Osteocyte (in vitro differentiated cells): ENCODE results near the gene CD177. TPM values are rescaled to one million over a fixed set of nuclear protein-coding genes. Genes with fewer than 3 reads are reported as not detected.

ENCODE experiments used
- DNase-seq: peaks from one replicate; pipeline ENCODE4 v3.0.0; 2021; ENCODE audit warnings: mixed read lengths; ENCODE audit not compliant: unreplicated experiment; ENCODE audit errors: extremely low spot score
- H3K27ac Mint-ChIP-seq: one replicate; pipeline ENCODE4 v1.8.0; 2021; ENCODE audit warnings: mild to moderate bottlenecking, mixed read lengths; ENCODE audit not compliant: unreplicated experiment
- H3K27me3 Mint-ChIP-seq: one replicate; pipeline ENCODE4 v1.8.0; 2021; ENCODE audit warnings: mixed read lengths; ENCODE audit not compliant: unreplicated experiment
- H3K36me3 Mint-ChIP-seq: one replicate; pipeline ENCODE4 v1.8.0; 2021; ENCODE audit warnings: mixed read lengths; ENCODE audit not compliant: unreplicated experiment
- H3K4me1 Mint-ChIP-seq: one replicate; pipeline ENCODE4 v1.8.0; 2021; ENCODE audit warnings: mixed read lengths; ENCODE audit not compliant: unreplicated experiment
- H3K4me3 Mint-ChIP-seq: one replicate; pipeline ENCODE4 v1.8.0; 2021; ENCODE audit warnings: mild to moderate bottlenecking, moderate library complexity, mixed read lengths; ENCODE audit not compliant: unreplicated experiment
- H3K9me3 Mint-ChIP-seq: one replicate; pipeline ENCODE4 v1.8.0; 2021; ENCODE audit warnings: mixed read lengths; ENCODE audit not compliant: unreplicated experiment
- long read RNA-seq: library from polyadenylated mRNA; unstranded; transcript quantifications from one replicate; pipeline ENCODE4 v2.0.0, GENCODE V29; 2021
- total RNA-seq: library from RNA; stranded (reverse); gene quantifications from 2 replicates; pipeline ENCODE4 v1.2.1, GENCODE V29; 2021
- TF ChIP-seq, protein P1 (sequence below): fragments of 200-600 bp; sonication (generic); IDR thresholded peaks from 2 replicates; pipeline ENCODE4 v1.5.0; 2021; ENCODE audit warnings: antibody characterized with exemption, mild to moderate bottlenecking, moderate library complexity

CD177 gene, protein sequence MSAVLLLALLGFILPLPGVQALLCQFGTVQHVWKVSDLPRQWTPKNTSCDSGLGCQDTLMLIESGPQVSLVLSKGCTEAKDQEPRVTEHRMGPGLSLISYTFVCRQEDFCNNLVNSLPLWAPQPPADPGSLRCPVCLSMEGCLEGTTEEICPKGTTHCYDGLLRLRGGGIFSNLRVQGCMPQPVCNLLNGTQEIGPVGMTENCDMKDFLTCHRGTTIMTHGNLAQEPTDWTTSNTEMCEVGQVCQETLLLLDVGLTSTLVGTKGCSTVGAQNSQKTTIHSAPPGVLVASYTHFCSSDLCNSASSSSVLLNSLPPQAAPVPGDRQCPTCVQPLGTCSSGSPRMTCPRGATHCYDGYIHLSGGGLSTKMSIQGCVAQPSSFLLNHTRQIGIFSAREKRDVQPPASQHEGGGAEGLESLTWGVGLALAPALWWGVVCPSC
- total RNA-seq = not detected in 2 replicates
- long read RNA-seq = 0 reads

DNA sequence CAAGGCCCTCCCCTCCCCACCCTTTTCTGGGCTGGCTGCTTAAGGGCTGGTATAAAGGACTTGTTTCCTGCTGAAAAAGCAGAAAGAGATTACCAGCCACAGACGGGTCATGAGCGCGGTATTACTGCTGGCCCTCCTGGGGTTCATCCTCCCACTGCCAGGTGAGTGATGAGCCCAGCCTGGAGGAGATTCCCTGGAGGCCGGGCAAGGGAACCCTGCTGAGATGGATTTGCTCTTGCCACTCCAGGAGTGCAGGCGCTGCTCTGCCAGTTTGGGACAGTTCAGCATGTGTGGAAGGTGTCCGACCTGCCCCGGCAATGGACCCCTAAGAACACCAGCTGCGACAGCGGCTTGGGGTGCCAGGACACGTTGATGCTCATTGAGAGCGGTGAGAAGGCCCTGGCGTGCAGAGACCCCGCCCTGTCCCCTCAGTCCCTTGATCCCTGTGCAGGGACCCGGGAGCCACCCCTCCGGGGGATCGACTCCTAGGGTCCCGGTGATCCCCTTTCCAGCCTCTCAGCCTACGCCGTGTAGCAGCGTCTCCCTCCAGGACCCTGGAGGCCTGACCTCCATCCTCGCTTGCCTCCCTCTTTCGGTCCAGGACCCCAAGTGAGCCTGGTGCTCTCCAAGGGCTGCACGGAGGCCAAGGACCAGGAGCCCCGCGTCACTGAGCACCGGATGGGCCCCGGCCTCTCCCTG is at the start of gene CD177:
Gene CD177, plus strand, starts transcription at position 81 of the 699 bp plus-strand sequence. Its CDS starts 29 bp downstream, at position 110.
- DNase-seq = no peak
- Mint-ChIP-seq H3K27ac (no peak within 1 kb of the TSS), H3K9me3 (peaks cover 7% of the 10 kb centered on the region), H3K4me1 (no peaks in the 10 kb centered on the region), H3K4me3 (no peak within 1 kb of the TSS), H3K36me3 (no peaks in the 10 kb centered on the region), H3K27me3 (peaks cover 3% of the 10 kb centered on the region)
- TF ChIP-seq, protein P1, sequence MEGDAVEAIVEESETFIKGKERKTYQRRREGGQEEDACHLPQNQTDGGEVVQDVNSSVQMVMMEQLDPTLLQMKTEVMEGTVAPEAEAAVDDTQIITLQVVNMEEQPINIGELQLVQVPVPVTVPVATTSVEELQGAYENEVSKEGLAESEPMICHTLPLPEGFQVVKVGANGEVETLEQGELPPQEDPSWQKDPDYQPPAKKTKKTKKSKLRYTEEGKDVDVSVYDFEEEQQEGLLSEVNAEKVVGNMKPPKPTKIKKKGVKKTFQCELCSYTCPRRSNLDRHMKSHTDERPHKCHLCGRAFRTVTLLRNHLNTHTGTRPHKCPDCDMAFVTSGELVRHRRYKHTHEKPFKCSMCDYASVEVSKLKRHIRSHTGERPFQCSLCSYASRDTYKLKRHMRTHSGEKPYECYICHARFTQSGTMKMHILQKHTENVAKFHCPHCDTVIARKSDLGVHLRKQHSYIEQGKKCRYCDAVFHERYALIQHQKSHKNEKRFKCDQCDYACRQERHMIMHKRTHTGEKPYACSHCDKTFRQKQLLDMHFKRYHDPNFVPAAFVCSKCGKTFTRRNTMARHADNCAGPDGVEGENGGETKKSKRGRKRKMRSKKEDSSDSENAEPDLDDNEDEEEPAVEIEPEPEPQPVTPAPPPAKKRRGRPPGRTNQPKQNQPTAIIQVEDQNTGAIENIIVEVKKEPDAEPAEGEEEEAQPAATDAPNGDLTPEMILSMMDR = no peak

DNA sequence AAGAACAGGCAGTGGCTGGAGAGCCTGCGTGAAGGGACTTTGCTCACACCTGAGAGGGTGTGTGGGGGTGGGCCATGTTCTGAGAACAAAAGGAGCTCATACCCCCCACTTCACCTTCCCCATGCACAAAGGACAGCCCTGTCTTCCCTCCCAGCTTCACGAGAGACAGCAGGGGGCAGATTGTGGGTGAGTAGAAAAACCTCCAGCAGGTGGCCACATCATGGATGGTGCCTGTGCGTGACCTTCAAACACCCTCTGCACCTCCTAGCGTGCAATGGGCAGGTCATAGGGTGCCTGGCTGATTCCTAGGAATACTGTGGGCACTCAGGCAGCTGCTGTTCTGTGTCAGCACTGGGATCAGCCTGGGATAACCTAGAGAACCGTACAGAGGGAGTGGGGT is 47.8 kb upstream of the CD177 start:
- H3K27me3 Mint-ChIP-seq = no peaks in the 10 kb centered on the region
- H3K4me1 Mint-ChIP-seq = no peaks in the 10 kb centered on the region
- TF ChIP-seq, protein P1 = no peak
- H3K36me3 Mint-ChIP-seq = no peaks in the 10 kb centered on the region
- H3K27ac Mint-ChIP-seq = no peak overlapping the region
- peaks cover 13% of the 10 kb centered on the region for H3K9me3 Mint-ChIP-seq
- H3K4me3 Mint-ChIP-seq = no peak overlapping the region
- DNase-seq = no peak

DNA sequence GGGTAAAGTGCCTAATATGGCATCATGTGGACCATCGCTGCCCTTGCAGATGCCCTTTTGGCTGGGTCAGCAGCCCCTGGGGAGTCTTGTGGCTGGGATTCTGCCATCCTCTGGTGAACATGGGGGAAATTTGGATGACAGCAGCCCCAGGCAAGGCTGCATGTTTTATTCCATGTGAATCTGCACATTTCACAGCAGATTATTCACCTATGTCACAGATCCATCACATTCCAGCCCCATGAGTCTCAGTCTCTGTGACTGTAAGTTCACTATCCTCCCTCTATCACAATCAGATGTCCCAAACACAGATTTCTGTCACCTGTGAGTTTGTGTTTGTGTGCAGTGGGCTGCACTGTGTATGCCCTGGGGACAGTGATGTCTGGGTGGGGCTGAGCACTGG is 47.4 kb upstream of the CD177 start:
- no peaks in the 10 kb centered on the region for H3K4me1 Mint-ChIP-seq
- TF ChIP-seq, protein P1 = no peak
- no peaks in the 10 kb centered on the region for H3K27me3 Mint-ChIP-seq
- no peaks in the 10 kb centered on the region for H3K36me3 Mint-ChIP-seq
- H3K4me3 Mint-ChIP-seq = no peak overlapping the region
- DNase-seq = no peak
- peaks cover 13% of the 10 kb centered on the region for H3K9me3 Mint-ChIP-seq
- no peak overlapping the region for H3K27ac Mint-ChIP-seq

DNA sequence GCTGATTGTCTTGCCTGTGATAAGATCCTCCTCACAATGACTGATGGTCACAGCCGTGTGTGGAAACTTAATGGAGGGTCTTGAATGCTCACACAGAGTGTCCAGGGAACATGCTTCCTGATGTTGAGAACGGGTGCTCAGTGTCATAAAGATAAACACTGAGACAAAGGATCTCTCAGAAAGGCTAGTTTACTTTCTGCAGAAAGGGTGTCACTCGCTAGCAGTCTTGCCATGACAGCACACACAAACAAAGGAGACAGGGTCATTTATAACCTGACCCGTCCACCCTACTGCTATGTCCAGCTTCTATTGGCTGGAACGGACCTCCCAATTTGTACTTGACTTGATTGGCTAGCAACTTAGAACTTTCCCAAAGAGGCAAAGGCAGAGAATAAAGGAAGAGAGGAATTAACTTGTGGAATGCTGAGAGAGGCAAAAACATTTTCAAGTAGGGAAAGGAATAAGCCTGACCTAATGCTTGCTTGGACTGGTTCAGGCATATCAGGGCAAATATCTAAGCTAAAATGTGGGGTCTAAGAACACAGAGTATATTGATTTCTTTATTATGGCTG is 45.2 kb upstream of the CD177 start:
- Mint-ChIP-seq H3K4me1 (no peaks in the 10 kb centered on the region), H3K27me3 (no peaks in the 10 kb centered on the region)

More for the DNA sequence above, 45.2 kb upstream of the CD177 start:
- DNase-seq = no peak
- H3K27ac Mint-ChIP-seq = no peak overlapping the region
- no peak overlapping the region for H3K4me3 Mint-ChIP-seq
- TF ChIP-seq, protein P1 = no peak
- no peaks in the 10 kb centered on the region for H3K36me3 Mint-ChIP-seq
- peaks cover 13% of the 10 kb centered on the region for H3K9me3 Mint-ChIP-seq
